HG03066 (cell line): ENCODE measurements around the gene RBL1.
"Not testable (repeated sequence)": the region's sequence is repeated elsewhere in the genome, so short reads cannot be mapped to it uniquely, and the experiment has no call there.

Source experiments
- ATAC-seq: cut with Tn5 transposase; IDR thresholded peaks from one replicate; pipeline ENCODE4 v1.9.1; 2021; ENCODE audit warnings: low read depth; ENCODE audit not compliant: unreplicated experiment

Gene RBL1

GRCh38 chr20:37001634-37002033, 94.2 kb downstream of the RBL1 start:
- not testable (repeated sequence) for ATAC-seq

GRCh38 chr20:37000171-37000570, 95.6 kb downstream of the RBL1 start:
- ATAC-seq = not testable (repeated sequence)

- ATAC-seq = no peak
Measured at GRCh38 chr20:36998652-36999051, 97.1 kb downstream of the RBL1 start.

- ATAC-seq = no peak
Measured at GRCh38 chr20:36997121-36997520, 98.7 kb downstream of the RBL1 start.

GRCh38 chr20:36994221-36994620, 101.6 kb downstream of the RBL1 start:
- ATAC-seq = not testable (repeated sequence)

GRCh38 chr20:36992802-36993334, 102.9 kb downstream of the RBL1 start:
- no peak for ATAC-seq

GRCh38 chr20:36991703-36992102, 104.1 kb downstream of the RBL1 start:
- ATAC-seq = no peak

GRCh38 chr20:36989797-36990196, 106.0 kb downstream of the RBL1 start:
- no peak for ATAC-seq

- ATAC-seq = no peak
Measured at GRCh38 chr20:36988494-36988966, 107.3 kb downstream of the RBL1 start.

- ATAC-seq = no peak
Measured at GRCh38 chr20:36984257-36984638, 111.5 kb downstream of the RBL1 start.

GRCh38 chr20:36975099-36975818, 120.5 kb downstream of the RBL1 start:
- no peak for ATAC-seq

- no peak for ATAC-seq
Measured at GRCh38 chr20:36974660-36975059, 121.1 kb downstream of the RBL1 start.

GRCh38 chr20:36971103-36971502, 124.7 kb downstream of the RBL1 start:
- no peak for ATAC-seq

GRCh38 chr20:36969478-36970186, 126.2 kb downstream of the RBL1 start:
- ATAC-seq = no peak

- ATAC-seq = no peak
Measured at GRCh38 chr20:36969051-36969450, 126.7 kb downstream of the RBL1 start.

- ATAC-seq = no peak
Measured at GRCh38 chr20:36967636-36968035, 128.2 kb downstream of the RBL1 start.

GRCh38 chr20:36966965-36967364, 128.8 kb downstream of the RBL1 start:
- ATAC-seq = not testable (repeated sequence)

- not testable (repeated sequence) for ATAC-seq
Measured at GRCh38 chr20:36962354-36962941, 133.3 kb downstream of the RBL1 start.

GRCh38 chr20:36959242-36959641, 136.6 kb downstream of the RBL1 start:
- no peak for ATAC-seq

- no peak for ATAC-seq
Measured at GRCh38 chr20:36957875-36958667, 137.7 kb downstream of the RBL1 start.

- ATAC-seq = no peak
Measured at GRCh38 chr20:36956674-36957073, 139.1 kb downstream of the RBL1 start.
